GM23338 (cell line): ENCODE measurements around the gene LCE5A.

Experiments
- CREB1 ChIP-seq: fragments of 250-450 bp; sonication (Bioruptor Pico); IDR thresholded peaks from 2 replicates; pipeline ENCODE4 v1.5.0; 2020; ENCODE audit warnings: low read depth, mild to moderate bottlenecking, moderate library complexity
- CTCF ChIP-seq, 2 experiments: fragments of 200-600 bp in 1 of 2; sonication (generic) in 1 of 2; conservative IDR thresholded peaks; 2 replicates each; pipeline versions ENCODE4 v1.5.1 to v1.6.1; 2016 to 2017; ENCODE audit warnings: antibody characterized with exemption in 2 of 2, low read depth in 2 of 2, mild to moderate bottlenecking in 2 of 2, moderate library complexity in 1 of 2
- EZH2 ChIP-seq: fragments of 200-600 bp; sonication (generic); IDR thresholded peaks from one replicate; pipeline ENCODE4 v1.8.0; 2017; ENCODE audit warnings: antibody characterized with exemption, mild to moderate bottlenecking, low read depth; ENCODE audit not compliant: unreplicated experiment
- POLR2AphosphoS5 ChIP-seq: IDR thresholded peaks from 2 replicates; pipeline ENCODE4 v1.6.1; 2016; ENCODE audit warnings: antibody characterized with exemption, low read depth
- REST ChIP-seq: IDR thresholded peaks from one replicate; pipeline ENCODE4 v1.6.1; 2018; ENCODE audit warnings: antibody characterized with exemption; ENCODE audit not compliant: unreplicated experiment
- STAT1 ChIP-seq: IDR thresholded peaks from one replicate; pipeline ENCODE4 v1.6.1; 2016; ENCODE audit warnings: antibody characterized with exemption; ENCODE audit not compliant: unreplicated experiment
- ZNF462 ChIP-seq: fragments of 250-450 bp; sonication (Bioruptor Pico); IDR thresholded peaks from 2 replicates; pipeline ENCODE4 v1.5.0; 2020; ENCODE audit warnings: mild to moderate bottlenecking, moderate library complexity

GRCh38 chr1:152520561-152521090 lies 10.0 kb downstream of the LCE5A start:
- TF ChIP-seq CTCF (conservative IDR thresholded peaks at IDR 0.05; ENCODE audit: low read depth in 2 of 2) = no peak
- TF ChIP-seq EZH2 = no peak
- TF ChIP-seq POLR2AphosphoS5 = no peak
- no peak for TF ChIP-seq REST
- no peak for TF ChIP-seq CREB1 (CRISPR knock-in tag)
- TF ChIP-seq STAT1 = no peak
- no peak for TF ChIP-seq ZNF462 (CRISPR knock-in tag)
